Activated CD4-positive, alpha-beta T cell treated with anti-CD3 and anti-CD28 coated beads for 4 hours (primary cell): ENCODE measurements around the gene IDH3A.
"Not testable (repeated sequence)": the region's sequence is repeated elsewhere in the genome, so short reads cannot be mapped to it uniquely, and the experiment has no call there.

Experiments used
- DNase-seq, 2 donors: peaks; one replicate each; pipeline ENCODE4 v3.0.0-alpha.2; 2020

IDH3A gene

DNA sequence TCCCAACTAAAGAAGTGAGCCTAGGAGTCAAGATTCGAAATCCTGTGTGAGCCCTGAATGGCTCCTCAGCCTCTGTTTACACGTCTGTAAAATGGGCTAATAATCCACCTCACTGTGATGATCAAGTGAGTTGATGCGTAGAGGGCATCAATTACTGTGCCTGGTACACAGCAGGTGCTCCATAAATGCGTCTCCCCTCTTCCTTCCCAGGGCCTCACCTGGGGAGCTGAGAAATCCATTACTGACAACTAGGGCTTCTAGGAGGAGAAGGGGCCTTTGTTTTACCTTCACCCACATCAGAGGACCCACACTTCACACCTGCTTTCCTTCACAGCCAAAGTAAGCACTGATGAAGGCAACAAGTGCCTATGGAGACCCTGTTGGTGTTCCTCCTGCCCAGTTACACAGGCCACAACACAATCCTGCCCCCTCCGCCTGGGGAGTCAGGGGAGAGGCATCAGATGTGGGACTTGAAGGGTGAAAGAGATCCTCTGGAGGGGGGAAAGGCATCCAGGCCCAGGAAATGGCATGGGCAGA, 19.3 kb upstream of the IDH3A start:
- no peak for DNase-seq

DNA sequence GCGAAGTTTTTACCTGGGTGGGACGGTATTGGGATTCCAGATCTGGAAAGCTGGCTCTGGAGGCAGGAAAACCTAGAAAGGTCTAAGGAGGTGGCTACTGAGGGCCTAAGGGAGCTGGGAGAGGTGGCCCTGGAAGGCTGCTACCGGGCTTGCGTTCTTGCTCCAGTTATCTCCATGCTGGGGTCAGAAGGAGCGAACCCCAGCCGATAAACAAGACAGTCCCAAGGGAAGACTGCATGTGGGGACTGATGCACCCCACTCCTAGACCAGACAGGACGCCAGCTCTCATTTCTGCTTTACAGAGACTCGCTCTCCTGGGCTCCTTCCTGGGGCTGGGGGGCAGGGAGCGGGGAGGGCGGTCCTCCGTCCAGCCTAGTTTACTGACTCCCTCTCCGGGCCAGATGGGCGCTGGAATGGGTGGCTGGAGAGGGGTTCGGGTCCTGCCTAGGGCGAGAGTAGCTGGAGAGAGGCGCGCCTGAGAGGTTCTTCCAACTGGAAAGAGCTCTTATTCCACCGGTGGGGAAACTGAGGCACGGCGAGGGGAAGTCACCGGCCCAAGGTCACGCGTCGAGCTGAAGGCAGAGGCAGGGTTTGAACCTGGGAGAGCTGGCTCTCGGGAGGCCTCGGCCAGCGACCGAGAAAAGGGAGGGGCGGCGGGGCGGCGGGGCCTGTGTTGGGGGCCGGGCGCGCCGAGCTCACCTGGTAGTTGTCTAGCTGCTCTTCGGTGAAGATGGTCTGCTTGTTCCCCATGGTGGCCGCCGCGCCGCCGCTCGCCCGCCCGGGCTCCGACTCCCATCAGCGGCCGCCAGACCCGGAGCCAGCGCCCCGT, 18.5 kb upstream of the IDH3A start:
- no peak for DNase-seq

DNA sequence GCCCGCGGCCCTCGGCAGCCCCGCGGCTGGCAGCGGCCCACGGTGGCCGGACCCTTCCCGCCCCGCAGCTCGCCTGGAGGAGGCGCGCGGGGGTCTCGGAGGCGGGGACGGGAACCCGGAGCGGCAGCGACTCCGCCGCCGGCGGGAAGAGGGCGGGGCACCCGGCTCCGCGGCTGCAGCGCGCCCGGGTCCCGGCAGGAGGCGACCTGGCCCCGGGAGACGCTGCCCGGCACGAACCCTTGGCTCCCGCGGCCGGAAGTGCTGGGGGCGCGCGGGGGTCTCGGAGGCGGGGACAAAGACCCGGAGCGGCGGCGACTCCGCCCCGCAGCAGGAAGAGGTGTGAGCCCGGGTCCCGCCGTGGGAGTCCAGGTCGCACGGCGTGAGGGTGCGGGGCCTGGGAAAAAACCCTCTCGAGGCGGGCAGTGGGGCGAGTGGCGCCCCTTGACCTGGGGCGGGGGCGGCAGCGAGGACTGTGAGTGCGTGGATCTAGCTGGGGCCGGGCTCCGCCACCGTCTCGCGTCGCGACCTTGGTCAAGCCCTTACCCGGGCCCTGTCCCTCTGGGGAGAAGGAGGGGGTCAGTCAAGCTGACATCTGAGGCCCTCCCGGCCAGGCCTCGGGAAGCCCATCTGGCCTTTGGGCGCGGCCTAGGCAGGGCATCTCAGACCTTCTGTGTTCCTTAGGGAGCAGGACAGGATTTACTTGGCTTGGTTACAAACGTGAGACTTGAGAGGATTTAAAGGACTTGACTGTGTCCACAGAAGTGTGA, 17.7 kb upstream of the IDH3A start, which contains the start of gene CIB2:
TSS of gene CIB2 (minus strand) at position 151 of the 767 bp plus-strand sequence. CDS start 230 bp downstream, outside the sequence.
- peak; percentile 64 to 73 for DNase-seq

DNA sequence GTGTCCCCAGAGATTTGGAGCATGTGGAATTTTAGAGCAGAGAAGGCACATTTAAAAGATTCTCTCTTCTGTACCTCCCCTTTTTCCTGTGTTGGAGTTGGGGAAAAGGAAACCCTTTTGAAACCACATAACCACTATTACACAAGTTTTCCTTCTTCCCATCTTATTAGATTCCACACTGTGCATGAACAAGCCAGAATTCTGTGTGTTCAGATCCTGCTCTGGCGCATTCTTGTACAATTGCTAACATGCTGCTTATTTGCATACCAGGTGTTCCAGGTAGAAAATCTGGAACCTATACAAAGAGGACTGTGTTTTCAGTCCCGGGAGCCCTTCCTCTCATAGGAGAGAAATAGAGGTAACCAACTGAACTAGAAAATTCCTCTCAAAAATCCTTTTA, 15.4 kb upstream of the IDH3A start:
- no peak for DNase-seq

DNA sequence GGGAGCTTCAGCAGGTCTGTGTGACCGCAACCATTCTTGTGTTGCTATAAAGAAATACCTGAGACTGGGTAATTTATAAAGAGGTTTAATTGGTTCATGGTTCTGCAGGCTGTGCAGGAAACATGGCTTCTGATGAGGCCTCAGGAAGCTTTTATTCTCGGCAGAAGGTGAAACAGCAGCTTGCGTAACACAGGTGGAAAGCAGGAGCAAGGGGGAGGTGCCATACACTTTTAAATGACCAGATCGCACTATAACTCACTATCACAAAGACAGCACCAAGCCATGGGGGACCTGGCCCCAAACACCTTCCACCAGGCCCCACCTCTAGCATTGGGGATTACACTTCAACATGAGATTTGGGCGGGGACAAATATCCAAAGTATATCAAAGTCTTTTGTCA, 9.6 kb upstream of the IDH3A start:
- no peak for DNase-seq

DNA sequence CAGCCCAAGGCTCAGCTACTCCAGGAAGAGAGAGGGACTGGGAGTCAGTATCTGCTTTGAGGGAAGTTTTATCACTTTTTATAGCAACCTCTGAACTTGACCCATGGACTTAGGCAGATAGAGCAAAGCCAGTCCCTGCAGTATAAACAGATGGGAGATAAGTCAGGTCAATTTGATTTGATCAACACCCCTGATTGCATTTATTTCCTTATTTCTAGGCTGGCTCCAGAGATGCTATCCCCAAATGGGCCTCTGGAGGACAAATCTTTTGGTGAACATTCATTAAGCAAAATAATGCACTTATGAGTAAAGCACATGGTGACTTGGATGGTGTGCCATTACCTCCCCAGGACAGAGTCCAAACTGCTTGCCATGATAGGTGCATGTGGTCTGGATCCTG, 8.9 kb upstream of the IDH3A start:
- no peak for DNase-seq

DNA sequence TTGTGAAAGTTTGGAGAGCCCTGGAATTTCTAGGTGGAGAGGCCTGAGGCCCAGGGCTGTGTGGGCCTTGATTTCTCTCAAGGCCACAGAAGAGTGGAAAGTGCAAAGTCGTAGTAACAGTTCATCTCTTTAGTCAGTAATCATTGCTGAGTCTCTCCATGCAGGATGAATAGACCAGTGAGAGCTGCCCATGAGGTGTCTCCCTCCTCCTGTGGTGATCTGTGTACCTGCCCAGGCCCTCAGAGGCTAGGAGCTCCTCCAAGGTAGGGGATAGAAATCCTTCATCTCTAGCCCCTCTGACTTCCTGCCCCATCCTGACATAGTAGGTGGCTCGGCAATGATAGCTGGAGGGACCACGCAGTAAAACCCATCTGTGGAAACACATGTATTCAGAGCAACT, 6.8 kb upstream of the IDH3A start:
- DNase-seq, result no peak

DNA sequence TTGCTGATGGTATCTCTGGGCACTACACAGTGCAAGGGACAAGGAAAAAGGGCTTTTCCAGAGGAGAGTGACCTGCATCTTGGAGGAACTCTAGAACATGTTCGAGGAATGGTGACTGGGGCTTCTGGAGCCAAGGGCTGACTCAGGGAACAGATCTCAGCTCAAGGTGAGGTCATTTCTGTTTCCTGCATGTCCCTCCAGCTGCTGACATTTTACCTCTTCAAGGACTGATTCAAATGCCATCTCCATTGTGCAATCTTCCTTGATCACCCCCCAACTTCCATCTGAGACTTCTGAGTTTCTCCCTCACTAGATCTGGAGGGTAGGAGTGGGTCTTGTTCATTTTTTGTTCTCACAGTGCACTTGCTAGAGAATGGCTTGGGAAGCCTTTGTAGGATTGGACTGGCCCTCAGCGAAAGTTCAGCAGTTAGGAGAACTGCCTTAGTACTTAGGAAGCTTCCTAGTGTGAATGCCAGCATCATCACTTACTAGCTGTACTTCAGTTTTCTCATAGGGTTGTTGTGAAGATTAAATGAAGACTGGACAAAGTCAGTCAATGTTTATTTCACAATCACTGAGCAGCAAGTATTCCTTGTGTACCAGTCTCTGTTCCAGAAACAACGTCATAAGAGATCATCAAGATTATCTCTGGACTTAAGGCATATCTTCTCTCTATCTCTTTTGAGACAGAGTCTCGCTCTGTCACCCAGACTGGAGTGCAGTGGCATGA, 2.6 kb upstream of the IDH3A start:
- DNase-seq, result no peak

DNA sequence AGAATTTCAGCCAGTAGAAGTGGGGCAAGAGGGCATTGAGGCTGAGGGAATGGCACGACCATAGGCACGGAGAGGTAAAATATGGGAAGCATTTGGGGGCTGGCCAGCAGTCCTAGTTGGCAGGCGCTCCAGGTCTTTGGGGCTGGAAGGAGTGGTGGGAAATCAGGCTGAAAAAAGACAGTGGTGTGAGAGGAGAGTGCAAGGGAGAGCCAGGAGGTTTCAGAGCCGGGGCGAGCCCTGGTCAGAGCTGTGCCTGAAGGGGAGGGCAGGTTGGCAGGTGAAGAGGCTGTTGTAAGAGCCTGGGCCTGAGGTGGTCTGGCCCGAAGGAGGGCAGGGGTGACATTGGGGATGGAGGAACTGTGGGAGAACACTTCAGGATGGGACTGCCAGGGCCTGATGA, 1.6 kb upstream of the IDH3A start:
- no peak for DNase-seq

DNA sequence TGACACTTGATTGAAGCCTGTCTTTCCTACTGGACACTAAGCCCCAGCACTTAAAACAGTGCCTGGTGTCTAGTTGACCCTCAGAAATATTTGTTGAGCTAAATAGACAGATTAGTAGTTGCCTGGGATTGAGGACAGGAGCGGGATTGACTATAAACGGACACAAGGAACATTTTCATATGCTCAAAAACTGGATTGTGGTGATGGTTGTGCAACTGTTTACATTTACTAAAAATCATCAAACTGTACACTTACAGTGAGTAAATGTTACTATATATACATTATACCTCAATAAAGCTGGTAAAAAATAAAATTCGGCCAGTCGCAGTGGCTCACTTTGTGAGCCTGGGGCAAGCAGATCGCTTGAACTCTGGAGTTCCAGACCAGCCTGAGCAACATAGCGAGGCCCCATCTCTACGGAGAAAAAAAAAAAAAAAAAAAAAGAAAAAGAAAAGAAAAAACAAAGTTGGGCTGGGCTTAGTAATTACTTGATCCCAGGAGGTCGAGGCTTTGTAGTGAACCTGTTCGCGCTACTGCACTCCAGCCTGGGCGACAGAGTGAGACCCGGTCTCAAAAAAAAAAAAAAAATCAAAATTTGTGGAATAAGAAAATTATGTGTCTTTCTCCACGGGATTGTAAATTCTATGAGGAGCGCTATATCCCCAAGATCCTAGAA, 632 bp upstream of the IDH3A start:
- no peak for DNase-seq

DNA sequence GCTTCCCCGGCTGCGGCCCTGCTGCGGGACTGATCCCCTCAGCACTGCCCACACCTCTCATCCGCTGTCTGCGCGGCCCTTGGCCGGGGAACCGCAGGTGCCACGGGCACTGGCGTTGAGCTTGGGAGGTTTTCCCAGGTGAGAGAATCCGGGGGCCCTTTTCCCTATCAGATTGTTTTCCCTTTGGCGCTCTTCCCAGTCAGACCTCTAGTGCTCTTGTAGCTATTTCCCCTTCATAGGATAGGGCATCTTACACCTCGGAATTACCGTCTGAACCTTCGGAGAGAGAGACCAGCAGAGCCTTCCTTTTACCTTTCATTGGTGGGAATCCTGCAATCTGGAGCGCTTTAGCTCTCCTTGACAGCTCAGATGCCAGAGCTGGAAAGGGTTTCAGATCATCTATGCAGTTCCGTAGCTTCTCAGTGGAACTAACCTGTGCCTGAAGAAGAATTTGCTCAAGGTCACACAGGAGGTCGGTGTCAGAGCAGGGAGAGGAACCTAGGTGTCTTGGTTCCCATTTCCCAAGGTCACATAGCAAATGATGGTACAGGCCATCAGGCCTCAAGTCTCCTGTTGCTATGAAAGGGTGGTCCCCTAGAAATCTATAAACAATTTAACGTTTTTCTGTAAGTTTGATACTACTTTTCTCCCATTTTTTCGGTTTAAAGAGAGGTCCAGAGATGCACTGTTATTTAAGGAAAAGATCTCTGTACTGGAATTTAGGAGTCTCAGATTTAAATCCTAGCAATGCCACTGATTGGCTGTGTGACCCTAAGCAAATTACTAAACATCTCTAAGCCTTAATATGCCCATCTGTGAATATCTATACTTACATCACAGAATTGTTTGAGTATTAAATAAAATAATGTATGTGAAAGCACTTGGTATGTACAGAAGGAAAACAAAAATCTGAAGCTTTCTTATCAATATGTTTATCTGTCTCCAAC, 916 bp downstream of the IDH3A start:
- DNase-seq, result no peak

DNA sequence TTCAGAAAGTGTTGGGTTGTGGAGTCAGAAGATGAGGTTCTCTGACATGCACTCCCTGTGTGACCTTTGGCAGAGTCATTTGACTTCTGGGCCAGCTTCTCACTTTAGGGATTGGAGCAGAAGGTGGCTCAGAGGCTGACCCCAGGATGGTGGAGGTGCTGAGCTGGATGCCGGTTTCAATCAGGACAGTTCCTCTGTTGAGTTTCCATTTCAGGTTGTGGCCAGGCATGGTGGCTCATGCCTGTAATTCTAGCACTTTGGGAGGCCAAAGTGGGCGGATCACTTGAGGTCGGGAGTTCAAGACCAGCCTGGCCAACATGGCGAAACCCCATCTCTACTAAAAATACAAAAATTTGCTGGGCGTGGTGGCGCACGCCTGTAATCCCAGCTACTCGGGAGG, 1.9 kb downstream of the IDH3A start:
- not testable (repeated sequence) for DNase-seq

DNA sequence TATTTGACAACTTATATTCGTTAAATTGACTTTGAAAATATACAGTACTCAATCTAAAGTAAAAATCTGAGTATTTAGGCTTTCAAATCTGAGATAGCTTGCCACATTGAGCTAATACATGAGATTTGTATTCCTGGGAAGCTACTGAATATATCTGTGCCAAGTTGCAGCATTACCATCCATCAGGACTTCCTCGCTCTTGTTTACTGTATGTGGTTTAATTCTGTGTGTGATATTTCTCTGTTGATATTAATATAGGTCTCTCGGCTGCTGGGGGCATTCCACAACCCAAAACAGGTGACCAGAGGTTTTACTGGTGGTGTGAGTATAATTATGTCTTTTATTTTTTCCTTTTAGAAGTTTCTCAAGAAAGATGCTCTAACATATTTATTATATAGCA, 5.8 kb downstream of the IDH3A start:
- DNase-seq, result no peak

DNA sequence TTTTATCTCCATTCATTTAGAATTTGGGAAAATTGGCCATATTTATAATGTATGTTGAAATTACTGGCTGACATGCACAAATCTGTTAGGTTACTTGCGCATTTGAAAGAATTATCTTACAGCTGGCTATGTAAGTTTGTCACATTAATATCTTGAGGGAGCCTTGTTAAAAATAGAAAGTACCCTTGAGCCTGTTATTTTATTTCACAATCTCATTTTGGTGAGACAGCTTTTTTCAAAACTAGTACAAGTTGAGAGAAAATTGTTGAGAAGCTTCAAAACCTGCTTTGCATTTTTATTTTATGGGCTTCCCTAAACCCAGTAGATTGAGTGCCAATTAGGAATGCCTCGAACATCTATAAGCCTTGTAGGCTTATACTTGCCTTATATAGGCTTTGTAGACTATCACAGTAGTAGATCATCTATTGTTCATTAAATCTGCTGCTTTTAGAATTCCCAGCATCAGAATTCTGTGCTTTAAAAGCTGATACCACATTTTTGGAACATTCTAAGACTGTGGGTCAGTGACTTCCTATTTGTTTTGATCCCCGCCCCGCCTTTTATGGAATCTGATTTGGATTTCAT, 6.3 kb downstream of the IDH3A start:
- no peak for DNase-seq

DNA sequence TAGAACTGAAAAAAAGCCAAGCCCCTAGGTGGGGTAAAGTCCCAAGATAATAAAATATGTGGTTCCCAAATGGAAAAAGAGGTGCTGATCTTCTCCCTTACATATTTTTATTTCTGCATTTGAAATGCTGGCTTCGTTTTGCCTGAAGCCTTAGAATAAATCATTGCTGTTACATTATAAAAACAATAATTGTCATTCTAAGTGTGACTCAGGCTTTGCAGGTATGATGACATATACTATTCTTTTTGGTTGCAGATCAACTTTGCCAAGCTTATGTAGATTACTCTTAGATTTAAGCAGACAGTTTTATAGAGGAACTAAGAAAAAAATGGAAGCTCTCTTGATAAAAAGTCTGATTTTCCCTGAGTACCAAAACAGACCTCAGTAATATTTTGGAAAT, 7.5 kb downstream of the IDH3A start:
- DNase-seq, result no peak

DNA sequence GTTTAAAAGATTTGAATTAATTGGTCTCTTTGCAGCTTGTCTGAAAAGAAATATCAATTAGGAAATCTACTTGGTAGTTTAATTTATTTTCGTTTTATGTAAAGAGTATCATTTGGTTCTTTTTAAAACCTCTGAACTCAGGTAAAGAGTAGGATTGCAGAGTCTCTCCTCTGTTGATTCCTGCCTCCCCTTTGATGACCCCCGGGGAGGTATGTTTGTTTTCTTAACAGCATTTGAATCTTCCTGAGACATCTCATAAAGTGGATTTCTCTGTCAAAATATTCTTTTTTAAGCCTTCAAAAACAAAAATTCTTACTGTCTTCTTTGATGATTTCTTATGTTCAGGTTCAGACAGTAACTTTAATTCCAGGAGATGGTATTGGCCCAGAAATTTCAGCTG, 8.0 kb downstream of the IDH3A start:
- no peak for DNase-seq

DNA sequence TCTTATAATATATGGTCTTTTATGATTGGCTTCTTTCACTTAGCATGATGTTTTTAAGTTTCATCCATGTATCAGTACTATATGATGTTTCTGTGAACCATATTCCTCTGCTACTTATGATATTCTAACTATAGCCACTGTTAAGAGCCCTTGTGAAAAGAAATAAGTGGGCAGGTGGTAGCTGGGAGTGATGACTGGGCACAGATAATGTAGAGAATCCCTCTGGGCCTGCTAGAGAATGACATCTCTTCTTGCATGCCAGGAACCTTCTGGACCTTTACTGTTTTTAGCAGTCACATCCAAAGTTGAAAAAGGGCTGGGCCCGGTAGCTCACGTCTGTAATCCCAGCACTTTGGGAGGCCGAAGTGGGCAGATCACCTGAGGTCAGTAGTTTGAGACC, 10.2 kb downstream of the IDH3A start:
- no peak for DNase-seq

DNA sequence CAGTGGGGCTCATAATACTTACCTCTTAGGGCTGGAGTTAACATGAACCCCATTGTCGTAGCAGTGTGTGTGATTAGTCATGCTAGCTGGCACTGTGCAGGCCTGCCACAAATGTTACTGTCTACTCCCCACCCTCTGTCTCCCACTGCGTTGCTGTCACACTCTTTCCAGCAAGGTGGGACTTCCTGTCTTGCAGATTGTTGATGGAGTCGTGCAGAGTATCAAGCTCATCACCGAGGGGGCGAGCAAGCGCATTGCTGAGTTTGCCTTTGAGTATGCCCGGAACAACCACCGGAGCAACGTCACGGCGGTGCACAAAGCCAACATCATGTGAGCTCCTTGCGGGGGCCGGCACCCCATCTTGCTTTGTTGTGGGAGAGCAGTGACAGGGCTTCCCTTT, 12.9 kb downstream of the IDH3A start:
- DNase-seq, result peak; percentile 37 to 42

DNA sequence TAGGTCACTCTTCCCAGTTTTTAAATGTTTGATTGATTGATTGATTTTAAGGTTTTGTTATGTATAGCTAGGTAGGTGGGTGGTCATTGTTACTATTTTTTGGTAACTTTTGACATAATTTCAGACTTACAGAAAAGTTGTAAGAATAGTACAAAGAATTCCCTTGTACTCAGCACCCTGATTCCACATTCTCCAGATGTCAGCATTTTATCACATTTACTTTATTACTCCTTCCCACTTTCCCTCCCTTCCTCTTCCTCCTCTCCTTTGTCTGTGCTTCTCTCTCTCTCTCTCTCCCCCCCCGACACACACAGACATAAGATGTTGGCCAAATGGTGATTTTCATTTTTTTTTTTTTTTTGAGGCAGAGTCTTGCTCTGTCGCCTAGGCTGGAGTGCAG, 14.8 kb downstream of the IDH3A start:
- DNase-seq, result no peak

DNA sequence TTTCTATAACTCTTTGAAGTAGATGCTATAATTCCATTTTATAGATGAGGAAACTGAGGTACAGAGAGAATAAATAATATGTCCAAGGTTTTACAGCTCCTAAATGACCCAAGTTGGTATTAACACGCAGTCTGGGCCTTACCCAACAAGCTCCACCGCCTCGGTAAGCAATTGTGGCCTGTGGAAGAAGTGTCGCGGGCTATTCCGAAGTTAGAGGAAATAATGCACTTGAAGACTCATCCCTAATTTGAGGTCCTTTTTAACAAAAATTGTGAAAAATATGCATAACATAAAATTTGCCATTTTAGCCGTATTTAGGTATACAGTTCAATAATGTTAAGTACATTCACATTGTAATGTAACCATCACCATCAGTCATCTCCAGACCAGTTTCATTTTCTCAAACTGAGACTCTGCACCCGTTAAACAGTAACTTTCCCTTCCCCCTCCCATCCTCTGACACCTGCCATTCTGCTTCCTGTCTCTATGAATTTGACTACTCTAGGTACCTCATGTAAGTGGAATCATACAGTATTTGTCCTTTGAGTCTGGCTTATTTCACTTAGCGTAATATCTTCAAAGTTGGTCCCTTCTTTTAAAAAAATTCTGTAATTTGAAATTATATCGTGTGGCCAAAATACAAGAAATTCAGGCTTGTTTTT, 18.2 kb downstream of the IDH3A start:
- no peak for DNase-seq

DNA sequence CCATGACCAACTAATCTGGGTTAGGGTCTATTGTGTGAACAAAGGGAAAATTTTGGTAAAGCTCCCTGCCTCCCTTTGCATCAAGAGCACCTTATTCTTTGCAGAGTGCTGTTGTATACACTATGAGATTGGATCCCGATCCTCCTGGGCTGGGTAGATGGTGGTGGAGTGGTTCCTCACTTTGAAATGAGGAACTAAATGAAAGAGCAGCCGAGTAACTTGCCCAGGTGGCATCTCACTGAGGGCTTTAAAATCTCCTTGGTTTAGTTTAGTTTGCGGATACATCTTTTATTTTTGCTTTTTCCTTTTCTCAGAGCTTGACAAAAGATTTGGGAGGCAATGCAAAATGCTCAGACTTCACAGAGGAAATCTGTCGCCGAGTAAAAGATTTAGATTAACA, 19.4 kb downstream of the IDH3A start:
- no peak for DNase-seq
